ENCODE data around the gene NOL9.

The NOL9 gene

DNA sequence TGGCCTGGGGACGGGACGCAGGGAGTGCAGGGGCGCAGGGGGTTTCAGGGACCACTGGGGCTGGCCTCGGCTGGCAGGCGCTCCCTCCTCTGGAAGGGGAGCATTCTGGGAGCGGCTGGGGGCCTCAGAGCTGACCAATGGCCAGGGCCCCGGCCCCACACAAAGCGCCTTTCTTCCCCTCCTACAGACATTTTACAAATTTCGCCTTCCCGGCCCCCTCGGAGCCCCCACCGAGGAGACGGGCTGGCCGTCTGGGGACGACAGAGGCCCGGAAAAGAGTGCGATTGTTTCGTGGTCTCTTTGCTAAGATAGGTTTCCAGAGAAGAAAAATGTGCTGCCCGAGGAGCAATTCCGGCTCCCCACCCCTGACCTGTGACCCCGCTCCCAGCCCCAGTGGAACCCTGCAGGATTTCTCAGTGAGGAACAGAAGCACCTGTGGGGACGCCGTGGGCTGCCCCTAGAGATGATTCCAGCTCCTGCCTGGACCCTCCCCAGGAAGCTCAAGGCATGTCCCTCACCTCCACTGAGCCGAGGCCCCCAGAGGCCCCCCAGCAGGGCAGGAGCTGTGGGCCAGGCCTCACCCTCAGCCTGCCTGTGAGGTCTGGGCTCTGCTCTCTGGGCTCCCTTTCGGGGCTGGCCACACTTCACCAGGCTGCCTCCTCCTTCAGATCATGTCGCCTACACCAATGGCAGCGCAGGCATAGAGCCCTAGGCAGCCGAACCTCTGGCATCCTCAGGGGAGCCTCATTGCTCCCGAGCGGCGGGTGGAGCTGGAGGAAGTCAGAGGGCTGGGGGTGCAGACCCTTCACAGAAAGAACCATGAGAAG lies 47.9 kb downstream of the NOL9 start:
- H3K4me3 ChIP-seq (ENCODE audit: low read depth, low read length) = no peak overlapping the region
- TF ChIP-seq, protein P1, sequence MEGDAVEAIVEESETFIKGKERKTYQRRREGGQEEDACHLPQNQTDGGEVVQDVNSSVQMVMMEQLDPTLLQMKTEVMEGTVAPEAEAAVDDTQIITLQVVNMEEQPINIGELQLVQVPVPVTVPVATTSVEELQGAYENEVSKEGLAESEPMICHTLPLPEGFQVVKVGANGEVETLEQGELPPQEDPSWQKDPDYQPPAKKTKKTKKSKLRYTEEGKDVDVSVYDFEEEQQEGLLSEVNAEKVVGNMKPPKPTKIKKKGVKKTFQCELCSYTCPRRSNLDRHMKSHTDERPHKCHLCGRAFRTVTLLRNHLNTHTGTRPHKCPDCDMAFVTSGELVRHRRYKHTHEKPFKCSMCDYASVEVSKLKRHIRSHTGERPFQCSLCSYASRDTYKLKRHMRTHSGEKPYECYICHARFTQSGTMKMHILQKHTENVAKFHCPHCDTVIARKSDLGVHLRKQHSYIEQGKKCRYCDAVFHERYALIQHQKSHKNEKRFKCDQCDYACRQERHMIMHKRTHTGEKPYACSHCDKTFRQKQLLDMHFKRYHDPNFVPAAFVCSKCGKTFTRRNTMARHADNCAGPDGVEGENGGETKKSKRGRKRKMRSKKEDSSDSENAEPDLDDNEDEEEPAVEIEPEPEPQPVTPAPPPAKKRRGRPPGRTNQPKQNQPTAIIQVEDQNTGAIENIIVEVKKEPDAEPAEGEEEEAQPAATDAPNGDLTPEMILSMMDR (IDR thresholded peaks at IDR 0.05; ENCODE audit: borderline replicate concordance, insufficient read depth, low read depth, low read length) = no peak

DNA sequence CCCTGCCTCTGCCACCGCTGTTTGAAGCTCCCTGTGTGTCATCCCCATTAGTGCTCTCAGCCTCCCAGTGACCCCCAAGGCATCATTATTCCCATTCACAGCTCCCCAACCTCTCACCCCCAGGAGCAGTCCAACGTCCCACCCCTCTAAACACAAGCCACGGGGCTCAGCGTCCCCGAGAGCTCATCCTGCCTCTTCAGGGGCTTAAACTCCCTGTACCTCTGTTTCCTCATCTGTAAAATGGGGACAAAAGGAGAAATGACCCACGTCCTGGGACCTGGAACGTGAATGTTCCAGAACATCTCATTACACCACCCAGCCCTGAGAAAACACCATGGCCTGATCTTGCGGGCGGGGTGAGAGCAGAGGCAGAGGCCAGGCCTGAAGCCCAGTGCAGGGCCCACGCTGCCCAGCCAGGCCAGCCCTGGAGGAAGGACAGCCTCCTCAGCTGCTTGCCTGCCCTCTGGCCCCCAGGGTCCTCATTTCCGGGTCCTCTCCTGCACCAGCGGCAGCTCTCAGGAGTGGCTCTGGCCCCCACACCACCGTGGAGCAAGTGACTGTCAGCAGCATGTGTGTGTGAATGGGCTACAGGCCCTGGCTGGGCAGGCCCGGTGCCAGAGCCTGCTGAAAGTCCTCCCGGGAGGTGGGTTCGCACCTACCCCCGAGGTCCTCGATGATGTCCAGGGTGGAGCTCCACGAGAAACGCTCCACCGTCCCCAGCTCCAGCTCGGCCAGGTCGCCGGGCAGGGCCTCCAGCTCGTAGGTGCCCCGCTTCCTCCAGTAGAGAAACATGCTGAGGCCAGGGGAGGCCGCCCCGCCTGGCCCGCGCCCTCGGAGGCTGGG lies 48.7 kb downstream of the NOL9 start:
- TF ChIP-seq, protein P1 (IDR thresholded peaks at IDR 0.05; ENCODE audit: borderline replicate concordance, insufficient read depth, low read depth, low read length) = no peak
- no peak overlapping the region for H3K4me3 ChIP-seq (ENCODE audit: low read depth, low read length)

DNA sequence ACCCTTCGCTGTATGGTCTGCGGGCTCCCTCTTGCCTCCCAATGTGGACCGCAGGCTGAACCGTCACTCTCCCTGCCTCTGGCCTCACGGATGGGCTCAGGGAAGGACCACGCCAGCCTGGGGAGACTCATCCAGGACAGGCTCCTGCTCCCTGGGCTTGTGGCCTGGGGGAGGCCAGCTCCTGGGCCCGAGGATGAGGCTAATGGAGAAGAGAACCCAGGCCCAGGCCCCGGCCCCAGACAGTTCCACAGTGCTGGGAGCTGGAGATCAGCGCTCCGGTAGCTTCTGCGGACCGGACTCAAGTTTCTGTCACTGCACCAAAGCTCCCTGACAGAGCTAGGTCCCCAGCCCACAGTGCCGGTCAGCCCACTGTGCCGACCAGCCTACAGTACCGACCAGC lies 49.4 kb downstream of the NOL9 start:
- TF ChIP-seq, protein P1 (IDR thresholded peaks at IDR 0.05; ENCODE audit: borderline replicate concordance, insufficient read depth, low read depth, low read length) = no peak

DNA sequence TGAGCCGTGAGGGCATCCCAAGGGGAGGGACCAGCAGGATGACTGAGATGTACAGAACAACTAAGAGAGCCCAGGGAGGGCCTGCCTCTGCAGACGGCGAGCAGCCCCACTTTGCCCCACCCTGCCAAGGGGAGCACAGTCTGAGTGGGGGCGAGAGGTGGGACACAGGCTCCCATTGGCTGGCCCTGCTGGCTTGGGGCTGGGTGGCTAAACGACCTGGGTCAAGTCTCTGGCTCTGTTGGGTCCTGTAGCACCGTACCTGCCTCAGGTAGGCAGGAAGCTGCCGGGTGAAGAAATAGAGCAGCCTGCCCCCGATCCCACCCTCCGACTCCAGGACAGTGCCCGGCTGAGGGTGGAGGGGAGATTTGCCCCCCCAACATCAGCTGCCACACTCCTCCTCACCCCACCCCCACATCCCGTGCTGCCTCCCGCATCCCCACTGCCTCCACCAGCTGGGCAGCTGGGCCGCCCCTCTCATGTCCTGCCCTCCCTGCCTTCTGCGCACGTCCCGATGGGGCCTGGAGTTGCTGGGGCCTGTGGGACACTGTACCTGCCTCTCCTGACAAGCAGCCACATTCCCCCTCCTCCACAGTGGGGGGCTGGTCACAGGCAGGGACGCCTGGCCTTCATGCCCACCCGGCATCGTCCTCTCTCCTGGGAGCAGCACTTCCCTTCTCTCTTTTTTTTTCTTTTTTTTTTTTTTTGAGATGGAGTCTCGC lies 50.3 kb downstream of the NOL9 start:
- no peak overlapping the region for H3K4me3 ChIP-seq (ENCODE audit: low read depth, low read length)
- TF ChIP-seq, protein P1 (IDR thresholded peaks at IDR 0.05; ENCODE audit: borderline replicate concordance, insufficient read depth, low read depth, low read length) = no peak

More for the DNA sequence above, 49.4 kb downstream of the NOL9 start:
- H3K4me3 ChIP-seq (ENCODE audit: low read depth, low read length) = no peak overlapping the region

DNA sequence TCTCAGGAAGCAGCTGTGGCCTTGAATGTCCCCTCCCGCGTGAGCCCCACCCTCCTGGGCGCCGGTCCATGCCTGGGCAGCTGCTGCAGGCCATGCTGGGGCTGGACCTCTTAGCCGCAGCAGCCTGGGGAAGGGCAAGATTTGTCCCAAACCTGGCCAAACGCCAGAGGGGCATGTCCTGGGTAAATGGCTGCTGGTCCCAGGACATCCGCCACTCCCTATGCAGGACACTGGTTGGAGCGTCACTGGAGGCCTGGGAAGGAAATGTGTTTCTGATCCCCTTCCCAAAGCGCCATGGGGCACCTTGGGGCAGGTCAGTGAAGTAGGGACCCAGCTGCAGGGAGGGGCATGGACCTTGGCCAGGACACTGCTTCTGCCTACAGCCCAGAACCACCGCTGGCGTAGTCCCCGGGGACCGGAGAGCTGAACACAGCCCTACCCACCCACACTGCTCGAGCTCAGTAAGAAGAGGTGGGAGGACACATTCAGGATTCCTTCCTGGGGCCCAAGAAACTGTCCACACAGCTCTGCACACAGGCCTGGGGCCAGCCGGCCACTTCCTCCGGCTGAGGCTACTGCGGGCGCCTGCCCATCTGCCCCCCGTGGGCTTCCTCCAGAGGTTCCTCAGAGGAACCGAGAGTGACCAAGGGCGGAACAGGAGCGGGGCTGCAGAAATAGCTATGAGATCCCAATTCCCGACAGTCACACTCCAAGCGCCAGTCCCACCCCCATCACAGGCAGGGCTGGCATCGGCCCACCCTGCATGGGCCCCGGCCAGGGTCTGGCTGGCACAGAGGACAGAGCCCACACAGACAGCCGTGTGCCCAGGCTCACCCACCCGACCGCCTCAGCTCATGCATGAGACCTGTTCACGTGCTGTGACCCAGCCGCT lies 52.1 kb downstream of the NOL9 start:
- no peak overlapping the region for H3K4me3 ChIP-seq (ENCODE audit: low read depth, low read length)
- TF ChIP-seq, protein P1 (IDR thresholded peaks at IDR 0.05; ENCODE audit: borderline replicate concordance, insufficient read depth, low read depth, low read length) = no peak

DNA sequence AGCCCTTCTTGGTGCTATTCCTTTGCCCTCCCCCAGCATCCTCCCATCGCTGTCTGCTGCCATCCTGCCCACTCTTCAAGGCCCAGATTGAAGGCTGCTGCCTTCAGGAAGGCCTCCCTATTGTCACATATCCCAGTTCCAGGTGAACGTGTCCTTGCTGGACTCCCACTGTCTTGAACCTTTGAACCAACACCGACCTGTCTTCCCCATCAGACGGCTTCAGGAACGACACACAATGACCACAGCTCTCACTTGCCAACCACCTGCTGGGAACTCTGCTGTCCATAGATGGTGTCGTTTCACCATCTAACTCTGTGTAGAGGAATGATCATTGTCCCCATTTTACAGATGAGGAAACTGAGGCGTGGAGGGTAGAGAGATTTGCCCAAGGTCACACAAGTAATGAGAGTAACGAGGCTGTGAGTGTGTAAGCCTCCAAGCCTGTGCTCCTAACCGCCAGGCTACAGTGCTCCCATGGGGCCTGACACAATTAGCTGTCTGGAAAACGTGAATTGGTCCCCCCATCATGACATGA lies 53.0 kb downstream of the NOL9 start:
- no peak overlapping the region for H3K4me3 ChIP-seq (ENCODE audit: low read depth, low read length)
- TF ChIP-seq, protein P1 (IDR thresholded peaks at IDR 0.05; ENCODE audit: borderline replicate concordance, insufficient read depth, low read depth, low read length) = no peak

Data from GM12875 (cell line).